WTC11 (cell line): ENCODE results near the gene CHKA. TPM values are rescaled to one million over a fixed set of nuclear protein-coding genes. Genes with fewer than 3 reads are reported as not detected.

Experiments used
- ATAC-seq: fragments of 200-7000 bp; cut with Tn5 transposase; 2 replicates; pipeline ENCODE4 v1.10.0; 2021; ENCODE audit warnings: mild to moderate bottlenecking, moderate library complexity
- CTCF ChIA-PET: fragments of 300-600 bp; sonication (Branson Sonifier 250); formaldehyde crosslinking; loops from one replicate; lab custom pipeline; 2021; ENCODE audit warnings: antibody characterized with exemption; lab: Charles Lee
- POLR2A ChIA-PET: fragments of 350-600 bp; sonication (Branson Sonifier 250); formaldehyde crosslinking; loops from one replicate; lab custom pipeline; 2021; ENCODE audit warnings: antibody characterized with exemption; lab: Charles Lee
- DNase-seq: peaks from one replicate; pipeline ENCODE4 v3.0.0; 2021; ENCODE audit warnings: low spot score
- H3K27ac Mint-ChIP-seq: 2 replicates; pipeline ENCODE4 v1.8.0; 2021; ENCODE audit warnings: mixed read lengths
- H3K27me3 Mint-ChIP-seq: 2 replicates; pipeline ENCODE4 v1.8.0; 2021; ENCODE audit warnings: low read depth, mild to moderate bottlenecking, moderate library complexity, mixed read lengths
- H3K36me3 Mint-ChIP-seq: 2 replicates; pipeline ENCODE4 v1.8.0; 2021; ENCODE audit warnings: mixed read lengths
- H3K4me1 Mint-ChIP-seq: 2 replicates; pipeline ENCODE4 v1.8.0; 2022; ENCODE audit warnings: mixed read lengths
- H3K4me3 Mint-ChIP-seq: 2 replicates; pipeline ENCODE4 v1.8.0; 2021; ENCODE audit warnings: mild to moderate bottlenecking, moderate library complexity, mixed read lengths
- H3K9me3 Mint-ChIP-seq: 2 replicates; pipeline ENCODE4 v1.8.0; 2021; ENCODE audit warnings: mixed read lengths
- ATF1 ChIP-seq: sonication (generic); formaldehyde crosslinking; IDR thresholded peaks from 2 replicates; pipeline ENCODE4 v1.8.1; 2023; ENCODE audit warnings: mild to moderate bottlenecking, moderate library complexity, missing genetic modification reagents
- CBFB ChIP-seq: sonication (generic); formaldehyde crosslinking; IDR thresholded peaks from 2 replicates; pipeline ENCODE4 v1.8.1; 2022; ENCODE audit warnings: mild to moderate bottlenecking, low read depth, missing genetic modification reagents
- CREB1 ChIP-seq: sonication (generic); formaldehyde crosslinking; IDR thresholded peaks from 2 replicates; pipeline ENCODE4 v1.8.0; 2023; ENCODE audit warnings: mild to moderate bottlenecking, missing genetic modification reagents
- ETV6 ChIP-seq: sonication (generic); formaldehyde crosslinking; IDR thresholded peaks from 2 replicates; pipeline ENCODE4 v1.8.1; 2022; ENCODE audit warnings: mild to moderate bottlenecking, missing genetic modification reagents
- FOXJ3 ChIP-seq: sonication (generic); formaldehyde crosslinking; IDR thresholded peaks from 2 replicates; pipeline ENCODE4 v1.9.0; 2021; ENCODE audit warnings: missing genetic modification reagents, mild to moderate bottlenecking, borderline replicate concordance
- FOXP4 ChIP-seq: sonication (generic); formaldehyde crosslinking; IDR thresholded peaks from 2 replicates; pipeline ENCODE4 v1.8.0; 2022; ENCODE audit warnings: mild to moderate bottlenecking, missing genetic modification reagents
- KAT7 ChIP-seq: sonication (generic); formaldehyde crosslinking; IDR thresholded peaks from 2 replicates; pipeline ENCODE4 v1.8.1; 2023; ENCODE audit warnings: missing genetic modification reagents, mild to moderate bottlenecking, borderline replicate concordance
- MXD4 ChIP-seq: fragments of 250-450 bp; sonication (Bioruptor Pico); IDR thresholded peaks from 2 replicates; pipeline ENCODE4 v1.8.0; 2021; ENCODE audit warnings: mild to moderate bottlenecking, moderate library complexity, borderline replicate concordance
- STAT6 ChIP-seq: sonication (generic); formaldehyde crosslinking; conservative IDR thresholded peaks from 2 replicates; pipeline ENCODE4 v1.8.1; 2023; ENCODE audit warnings: mild to moderate bottlenecking, low read depth, missing genetic modification reagents, moderate library complexity
- TP53 ChIP-seq: sonication (generic); formaldehyde crosslinking; IDR thresholded peaks from 2 replicates; pipeline ENCODE4 v1.8.1; 2023; ENCODE audit warnings: mild to moderate bottlenecking, missing genetic modification reagents
- ZBTB43 ChIP-seq: sonication (generic); formaldehyde crosslinking; IDR thresholded peaks from 2 replicates; pipeline ENCODE4 v1.8.1; 2023; ENCODE audit warnings: mild to moderate bottlenecking, missing genetic modification reagents
- ZNF416 ChIP-seq: fragments of 250-450 bp; sonication (Bioruptor Pico); IDR thresholded peaks from 2 replicates; pipeline ENCODE4 v1.9.0; 2021; ENCODE audit warnings: mild to moderate bottlenecking, inconsistent platforms
- ZNF512 ChIP-seq: sonication (generic); formaldehyde crosslinking; IDR thresholded peaks from 2 replicates; pipeline ENCODE4 v1.8.1; 2022; ENCODE audit warnings: missing genetic modification reagents, borderline replicate concordance
- total RNA-seq: library from RNA; stranded (reverse); gene quantifications from 3 replicates; pipeline ENCODE4 v1.2.3, GENCODE V29; 2021

The CHKA gene
- total RNA-seq, 1 experiment from 2014 or later = 76.1 TPM

GRCh38 chr11:68051191-68052136, 69.7 kb downstream of the CHKA start (continued):
- no peak for TF ChIP-seq FOXP4 (CRISPR knock-in tag)
- no peak for TF ChIP-seq ZNF512 (CRISPR knock-in tag)
- TF ChIP-seq STAT6 (CRISPR knock-in tag) = no peak
- TF ChIP-seq KAT7 (CRISPR knock-in tag) = no peak
- no peak for TF ChIP-seq MXD4 (CRISPR knock-in tag)
- 0 out of 2 replicates have a peak, but pooled peaks have one; percentile 29 for TF ChIP-seq TP53
- TF ChIP-seq, all 79 proteins: peak for 2

GRCh38 chr11:68050371-68050841, 70.8 kb downstream of the CHKA start:
- ATAC-seq = no peak
- POLR2A ChIA-PET = no interaction called here
- no peaks in the 10 kb centered on the region for H3K9me3 Mint-ChIP-seq
- H3K4me3 Mint-ChIP-seq = no peak overlapping the region
- CTCF ChIA-PET = interaction anchor here (1.0 to 2.2 kb wide), 4 partner anchors 9 to 159 kb away, joined by 3 to 7 read pairs (median 3); no protein-coding TSS in a partner anchor
- DNase-seq = no peak
- H3K27ac Mint-ChIP-seq = peak overlapping the region; percentile 72
- no peaks in the 10 kb centered on the region for H3K27me3 Mint-ChIP-seq
- H3K36me3 Mint-ChIP-seq = peaks cover 12% of the 10 kb centered on the region
- TF ChIP-seq ATF1 (CRISPR knock-in tag) = no peak
- TF ChIP-seq ZBTB43 (CRISPR knock-in tag) = no peak
- no peak for TF ChIP-seq FOXJ3
- no peak for TF ChIP-seq CBFB (CRISPR knock-in tag)
- TF ChIP-seq ZNF416 (CRISPR knock-in tag) = no peak
- no peak for TF ChIP-seq CREB1 (CRISPR knock-in tag)
- TF ChIP-seq ETV6 (CRISPR knock-in tag) = no peak
- 0 out of 2 replicates have a peak, but pooled peaks have one; percentile 17 for TF ChIP-seq TP53
- peaks cover 6% of the 10 kb centered on the region for H3K4me1 Mint-ChIP-seq
